ENCODE results near the gene AP1S3. TPM values are rescaled to one million over a fixed set of nuclear protein-coding genes. Genes with fewer than 3 reads are reported as not detected.

The AP1S3 gene
- polyA plus RNA-seq, 2 donors = 2.2 to 5.7 TPM

DNA sequence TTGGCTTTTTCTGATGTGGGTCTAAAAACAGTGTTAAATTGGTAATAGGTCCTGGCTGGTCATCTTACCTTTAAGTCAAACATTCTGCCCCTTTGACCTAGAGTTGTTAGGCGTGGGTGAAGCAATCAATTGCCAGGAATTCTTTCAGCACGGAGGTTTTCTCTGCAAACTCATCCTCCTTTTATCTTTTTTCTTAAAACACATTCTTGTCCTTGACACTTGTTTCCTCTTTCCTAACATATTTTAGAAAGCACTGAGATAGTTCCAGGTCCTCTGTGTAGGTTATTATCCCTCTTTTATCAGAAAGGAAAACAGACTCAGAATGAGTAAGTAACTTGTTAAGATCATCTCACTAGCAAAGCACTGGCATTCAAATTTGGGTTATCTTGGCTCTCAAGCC, 18.6 kb upstream of the AP1S3 start:
- Histone ChIP-seq H3K27ac (ENCODE audit: low read depth in 2 of 2, low read length in 1 of 2) (no peak overlapping the region), H3K4me1 (ENCODE audit: control insufficient read depth in 2 of 2, insufficient read depth in 2 of 2, low read length in 1 of 2) (no peaks in the 10 kb centered on the region), H3K27me3 (ENCODE audit: control insufficient read depth in 1 of 2, insufficient read depth in 2 of 2, low read length in 2 of 2) (no peaks in the 10 kb centered on the region), H3K36me3 (ENCODE audit: control insufficient read depth in 2 of 2, insufficient read depth in 2 of 2, low read length in 1 of 2) (no peaks in the 10 kb centered on the region), H3K9me3 (ENCODE audit: control insufficient read depth in 2 of 2, insufficient read depth in 1 of 2, low read depth in 1 of 2, low read length in 1 of 2) (no peaks in the 10 kb centered on the region), H3K4me3 (ENCODE audit: low read depth in 1 of 2, low read length in 2 of 2) (no peak overlapping the region)
- 68 to 69% methylated on average over 2 of the region's 2 CpGs for WGBS, 2 donors

DNA sequence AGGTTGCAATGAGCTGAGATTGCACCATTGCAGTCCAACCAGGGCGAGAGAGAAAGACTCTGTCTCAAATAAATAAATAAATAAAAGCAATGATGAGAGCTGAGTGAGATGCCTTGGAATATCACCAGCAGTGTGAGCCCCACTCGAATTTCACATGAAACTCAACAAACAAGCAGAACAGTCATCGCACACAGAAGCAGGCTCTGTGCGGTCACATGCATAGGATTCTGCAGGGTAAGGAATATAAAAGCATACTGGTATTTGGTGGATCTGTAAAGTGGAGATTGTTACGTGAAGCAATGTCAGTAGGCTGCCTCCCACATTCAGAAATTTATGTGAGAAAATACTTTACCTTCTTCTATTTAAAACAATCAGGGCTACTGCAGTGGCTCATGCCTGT, 18.0 kb upstream of the AP1S3 start:
- 85 to 87% methylated on average over 5 of the region's 5 CpGs for WGBS, 2 donors
- no peak overlapping the region for H3K27ac ChIP-seq (ENCODE audit: low read depth in 2 of 2, low read length in 1 of 2)
- H3K4me1 ChIP-seq (ENCODE audit: control insufficient read depth in 2 of 2, insufficient read depth in 2 of 2, low read length in 1 of 2) = no peaks in the 10 kb centered on the region
- H3K9me3 ChIP-seq (ENCODE audit: control insufficient read depth in 2 of 2, insufficient read depth in 1 of 2, low read depth in 1 of 2, low read length in 1 of 2) = no peaks in the 10 kb centered on the region
- H3K36me3 ChIP-seq (ENCODE audit: control insufficient read depth in 2 of 2, insufficient read depth in 2 of 2, low read length in 1 of 2) = no peaks in the 10 kb centered on the region
- no peak overlapping the region for H3K4me3 ChIP-seq (ENCODE audit: low read depth in 1 of 2, low read length in 2 of 2)
- H3K27me3 ChIP-seq (ENCODE audit: control insufficient read depth in 1 of 2, insufficient read depth in 2 of 2, low read length in 2 of 2) = no peaks in the 10 kb centered on the region

DNA sequence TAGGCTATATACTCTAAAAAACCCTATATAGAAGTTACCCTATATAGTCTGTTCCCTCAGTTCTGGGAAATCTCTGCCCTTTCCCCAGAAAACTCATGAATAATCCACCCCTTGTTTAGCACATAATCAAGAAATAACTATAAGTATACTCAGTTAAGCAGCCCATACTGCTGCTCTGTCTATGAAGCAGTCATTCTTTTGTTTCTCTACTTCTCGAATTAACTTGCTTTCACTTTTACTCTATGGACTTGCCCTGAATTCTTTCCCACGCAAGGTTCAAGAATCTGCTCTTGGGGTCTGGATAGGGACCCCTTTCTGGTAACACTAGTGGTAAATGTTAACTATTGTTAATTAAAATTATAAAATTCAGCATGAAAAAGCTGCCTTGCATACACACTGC, 17.4 kb upstream of the AP1S3 start:
- Histone ChIP-seq H3K27me3 (ENCODE audit: control insufficient read depth in 1 of 2, insufficient read depth in 2 of 2, low read length in 2 of 2) (no peaks in the 10 kb centered on the region), H3K36me3 (ENCODE audit: control insufficient read depth in 2 of 2, insufficient read depth in 2 of 2, low read length in 1 of 2) (no peaks in the 10 kb centered on the region), H3K27ac (ENCODE audit: low read depth in 2 of 2, low read length in 1 of 2) (no peak overlapping the region), H3K9me3 (ENCODE audit: control insufficient read depth in 2 of 2, insufficient read depth in 1 of 2, low read depth in 1 of 2, low read length in 1 of 2) (no peaks in the 10 kb centered on the region), H3K4me1 (ENCODE audit: control insufficient read depth in 2 of 2, insufficient read depth in 2 of 2, low read length in 1 of 2) (no peaks in the 10 kb centered on the region), H3K4me3 (ENCODE audit: low read depth in 1 of 2, low read length in 2 of 2) (no peak overlapping the region)
- WGBS, 2 donors = 62 to 70% methylated on average over 2 of the region's 2 CpGs

DNA sequence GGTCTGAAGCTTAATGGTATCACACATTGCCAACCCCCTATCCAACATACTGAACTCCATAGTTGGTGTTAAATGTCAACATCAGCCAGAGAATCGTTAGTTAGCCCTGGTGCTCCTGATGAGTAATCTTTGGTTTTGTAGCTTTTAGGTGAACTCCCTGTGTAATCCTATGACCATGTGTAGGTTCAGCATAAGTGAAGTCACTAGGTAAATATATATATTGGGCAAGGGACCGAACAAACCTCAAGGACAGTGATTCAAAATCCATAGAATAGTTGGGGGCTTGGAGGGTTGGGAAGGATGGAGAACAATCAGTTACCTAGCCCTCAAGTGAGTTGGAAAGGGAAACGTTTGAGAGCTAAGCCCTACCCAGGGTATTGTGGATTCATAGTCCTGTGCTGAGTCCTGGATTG, 16.0 kb upstream of the AP1S3 start:
- H3K27me3 ChIP-seq (ENCODE audit: control insufficient read depth in 1 of 2, insufficient read depth in 2 of 2, low read length in 2 of 2) = no peaks in the 10 kb centered on the region
- no peak overlapping the region for H3K27ac ChIP-seq (ENCODE audit: low read depth in 2 of 2, low read length in 1 of 2)
- no peak overlapping the region for H3K4me3 ChIP-seq (ENCODE audit: low read depth in 1 of 2, low read length in 2 of 2)
- no peaks in the 10 kb centered on the region for H3K9me3 ChIP-seq (ENCODE audit: control insufficient read depth in 2 of 2, insufficient read depth in 1 of 2, low read depth in 1 of 2, low read length in 1 of 2)
- WGBS, 2 donors = 81 to 82% methylated on average over 3 of the region's 3 CpGs
- H3K4me1 ChIP-seq (ENCODE audit: control insufficient read depth in 2 of 2, insufficient read depth in 2 of 2, low read length in 1 of 2) = no peaks in the 10 kb centered on the region
- H3K36me3 ChIP-seq (ENCODE audit: control insufficient read depth in 2 of 2, insufficient read depth in 2 of 2, low read length in 1 of 2) = no peaks in the 10 kb centered on the region

DNA sequence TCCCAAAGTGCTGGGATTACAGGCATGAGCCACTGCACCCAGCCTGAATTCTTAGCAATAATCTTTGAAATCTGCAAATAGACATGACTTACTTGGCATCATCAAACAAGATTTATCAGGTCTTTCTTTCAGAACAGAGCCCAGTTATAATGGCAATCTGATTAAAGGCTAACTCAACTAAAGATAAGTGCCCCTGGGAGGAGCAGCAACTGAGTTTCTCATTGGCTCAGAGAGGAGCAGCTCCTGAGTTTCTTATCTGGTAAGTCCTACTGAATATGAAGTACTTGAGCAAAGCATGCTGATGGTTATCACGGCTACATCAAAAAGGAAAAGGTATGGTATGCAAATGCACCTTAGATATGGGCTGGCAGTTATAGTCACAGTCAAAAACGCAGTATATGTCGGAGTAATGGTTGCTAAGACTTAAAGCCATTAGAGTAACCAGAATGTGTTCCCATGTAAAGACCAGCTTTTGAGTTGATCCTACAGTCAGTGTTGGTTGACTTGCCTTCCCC, 15.0 kb upstream of the AP1S3 start:
- H3K36me3 ChIP-seq (ENCODE audit: control insufficient read depth in 2 of 2, insufficient read depth in 2 of 2, low read length in 1 of 2) = no peaks in the 10 kb centered on the region
- H3K4me3 ChIP-seq (ENCODE audit: low read depth in 1 of 2, low read length in 2 of 2) = no peak overlapping the region
- H3K27ac ChIP-seq (ENCODE audit: low read depth in 2 of 2, low read length in 1 of 2) = no peak overlapping the region
- WGBS, 2 donors = 92% methylated on average over 3 of the region's 3 CpGs
- no peaks in the 10 kb centered on the region for H3K9me3 ChIP-seq (ENCODE audit: control insufficient read depth in 2 of 2, insufficient read depth in 1 of 2, low read depth in 1 of 2, low read length in 1 of 2)
- no peaks in the 10 kb centered on the region for H3K27me3 ChIP-seq (ENCODE audit: control insufficient read depth in 1 of 2, insufficient read depth in 2 of 2, low read length in 2 of 2)
- H3K4me1 ChIP-seq (ENCODE audit: control insufficient read depth in 2 of 2, insufficient read depth in 2 of 2, low read length in 1 of 2) = no peaks in the 10 kb centered on the region

DNA sequence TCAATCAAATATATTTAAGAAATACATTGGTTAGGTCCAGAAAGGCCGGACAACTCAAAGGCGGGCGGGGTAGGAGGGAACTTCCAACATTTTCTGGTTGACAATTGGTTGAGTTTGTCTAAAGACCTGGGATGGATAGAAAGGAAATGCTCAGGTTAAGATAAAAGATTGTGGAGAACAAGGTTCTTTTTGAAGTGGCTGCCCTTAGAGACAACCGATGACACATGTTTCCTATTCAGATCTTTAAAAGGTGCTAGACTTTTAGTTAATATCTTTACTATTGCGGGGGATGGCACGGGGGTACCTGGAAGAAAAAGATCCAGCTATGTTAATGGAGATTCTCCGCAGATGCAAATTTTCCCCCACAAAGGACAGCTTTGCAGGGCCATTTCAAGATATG, 10.0 kb upstream of the AP1S3 start:
- no peaks in the 10 kb centered on the region for H3K36me3 ChIP-seq (ENCODE audit: control insufficient read depth in 2 of 2, insufficient read depth in 2 of 2, low read length in 1 of 2)
- H3K4me1 ChIP-seq (ENCODE audit: control insufficient read depth in 2 of 2, insufficient read depth in 2 of 2, low read length in 1 of 2) = no peaks in the 10 kb centered on the region
- H3K9me3 ChIP-seq (ENCODE audit: control insufficient read depth in 2 of 2, insufficient read depth in 1 of 2, low read depth in 1 of 2, low read length in 1 of 2) = no peaks in the 10 kb centered on the region
- H3K4me3 ChIP-seq (ENCODE audit: low read depth in 1 of 2, low read length in 2 of 2) = no peak overlapping the region
- WGBS, 2 donors = 93 to 95% methylated on average over 7 of the region's 7 CpGs
- no peak overlapping the region for H3K27ac ChIP-seq (ENCODE audit: low read depth in 2 of 2, low read length in 1 of 2)
- no peaks in the 10 kb centered on the region for H3K27me3 ChIP-seq (ENCODE audit: control insufficient read depth in 1 of 2, insufficient read depth in 2 of 2, low read length in 2 of 2)

DNA sequence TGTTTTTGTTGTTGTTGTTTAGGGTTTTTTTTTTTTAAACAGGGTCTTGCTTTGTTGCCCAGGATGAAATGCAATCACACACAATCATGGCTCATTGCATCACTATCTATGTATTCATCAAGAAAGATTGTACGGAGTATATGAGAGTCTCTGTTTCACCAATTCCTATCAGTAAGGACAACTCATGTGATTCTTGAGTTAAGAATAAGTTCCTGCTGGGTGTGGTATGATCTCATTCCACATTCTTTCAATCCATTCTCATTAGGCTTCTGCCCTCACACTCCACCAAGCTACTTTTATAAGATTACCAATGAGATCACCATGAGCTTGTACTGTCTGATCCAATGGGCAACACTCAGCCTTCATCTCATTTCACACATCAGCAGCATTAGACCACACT, 9.1 kb upstream of the AP1S3 start:
- Histone ChIP-seq H3K4me1 (ENCODE audit: control insufficient read depth in 2 of 2, insufficient read depth in 2 of 2, low read length in 1 of 2) (no peaks in the 10 kb centered on the region), H3K27me3 (ENCODE audit: control insufficient read depth in 1 of 2, insufficient read depth in 2 of 2, low read length in 2 of 2) (no peaks in the 10 kb centered on the region), H3K9me3 (ENCODE audit: control insufficient read depth in 2 of 2, insufficient read depth in 1 of 2, low read depth in 1 of 2, low read length in 1 of 2) (no peaks in the 10 kb centered on the region), H3K4me3 (ENCODE audit: low read depth in 1 of 2, low read length in 2 of 2) (no peak overlapping the region), H3K27ac (ENCODE audit: low read depth in 2 of 2, low read length in 1 of 2) (no peak overlapping the region), H3K36me3 (ENCODE audit: control insufficient read depth in 2 of 2, insufficient read depth in 2 of 2, low read length in 1 of 2) (no peaks in the 10 kb centered on the region)
- WGBS, 2 donors = 86 to 100% methylated on average over 1 of the region's 1 CpG

DNA sequence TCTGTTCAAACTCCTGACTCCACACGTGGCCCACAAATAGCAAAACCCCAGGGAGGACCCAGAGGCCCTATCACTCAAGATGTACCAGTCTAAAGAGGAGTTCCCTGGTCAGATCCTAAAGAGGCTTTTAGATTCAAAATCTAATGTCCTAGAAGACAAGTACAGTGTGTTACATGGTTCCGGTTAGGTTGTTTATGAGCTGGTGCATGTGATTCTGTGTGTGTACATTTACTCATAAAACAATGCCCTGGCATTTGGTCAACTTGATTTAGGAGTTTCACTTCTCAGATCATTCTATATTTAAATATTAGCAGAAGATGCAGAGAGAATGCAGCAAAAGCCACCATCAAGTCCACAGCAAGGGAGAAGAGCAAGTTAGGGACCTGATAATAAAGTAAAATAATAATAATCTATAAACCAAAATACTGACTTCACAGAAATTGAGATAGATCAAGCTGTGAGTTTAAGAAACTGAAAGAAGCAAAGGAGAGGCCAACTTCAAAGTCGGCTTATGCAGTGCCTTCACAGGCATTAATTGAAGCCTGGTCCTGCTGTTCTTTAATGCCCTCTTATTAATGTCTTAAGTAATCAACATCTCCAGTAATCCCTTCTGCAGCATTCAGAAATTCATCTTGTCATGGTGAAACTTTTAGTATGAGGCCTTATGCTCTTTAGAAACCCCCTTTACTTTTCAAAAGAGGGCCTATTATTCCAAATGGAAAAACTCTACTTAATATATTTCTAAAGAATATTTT, 4.2 kb upstream of the AP1S3 start:
- Histone ChIP-seq H3K9me3 (ENCODE audit: control insufficient read depth in 2 of 2, insufficient read depth in 1 of 2, low read depth in 1 of 2, low read length in 1 of 2) (no peaks in the 10 kb centered on the region), H3K4me1 (ENCODE audit: control insufficient read depth in 2 of 2, insufficient read depth in 2 of 2, low read length in 1 of 2) (no peaks in the 10 kb centered on the region), H3K4me3 (ENCODE audit: low read depth in 1 of 2, low read length in 2 of 2) (no peak overlapping the region), H3K27ac (ENCODE audit: low read depth in 2 of 2, low read length in 1 of 2) (no peak overlapping the region), H3K36me3 (ENCODE audit: control insufficient read depth in 2 of 2, insufficient read depth in 2 of 2, low read length in 1 of 2) (no peaks in the 10 kb centered on the region), H3K27me3 (ENCODE audit: control insufficient read depth in 1 of 2, insufficient read depth in 2 of 2, low read length in 2 of 2) (no peaks in the 10 kb centered on the region)
- WGBS, 2 donors = 64 to 73% methylated on average over 3 of the region's 3 CpGs

DNA sequence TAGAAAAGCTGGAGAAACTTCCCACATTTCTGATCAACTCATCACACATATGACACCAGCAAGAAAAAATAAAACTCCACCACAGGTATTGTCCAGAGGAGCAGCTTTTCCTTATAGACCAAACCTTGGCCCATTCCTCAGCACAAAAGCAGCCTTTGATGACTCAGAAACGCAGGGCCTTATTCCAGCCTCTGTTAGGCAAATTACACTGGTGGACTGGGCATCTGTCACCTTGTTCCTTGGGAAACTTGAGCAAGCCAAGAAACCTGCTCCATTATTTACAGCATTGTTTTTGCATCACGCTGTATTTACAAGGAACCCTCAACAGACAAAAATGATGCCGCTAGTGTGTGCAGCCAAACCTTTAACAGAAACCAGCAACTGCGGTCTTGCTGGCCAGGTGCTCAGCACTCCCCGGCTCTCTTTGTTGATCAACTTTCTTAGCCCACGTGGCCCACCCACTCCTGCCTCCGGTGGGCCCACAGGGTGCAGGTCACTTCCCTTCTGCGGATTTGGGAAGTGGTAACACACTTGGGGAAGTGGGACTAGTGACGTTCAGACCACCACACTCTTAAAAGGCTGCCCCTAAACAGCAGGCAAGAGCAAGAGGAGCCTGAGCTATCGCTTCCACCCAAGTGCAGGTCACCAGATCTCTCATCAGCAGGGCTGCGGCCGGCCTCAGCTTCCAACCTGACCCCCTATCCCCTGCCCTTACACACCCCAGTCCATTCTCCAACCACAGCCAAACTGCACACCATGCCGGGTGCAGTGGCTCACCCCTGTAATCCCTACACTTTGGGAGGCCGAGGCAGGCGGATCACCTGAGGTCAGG, 1.5 kb downstream of the AP1S3 start:
- Histone ChIP-seq H3K27me3 (ENCODE audit: control insufficient read depth in 1 of 2, insufficient read depth in 2 of 2, low read length in 2 of 2) (no peaks in the 10 kb centered on the region), H3K27ac (ENCODE audit: low read depth in 2 of 2, low read length in 1 of 2) (no peak overlapping the region), H3K4me1 (ENCODE audit: control insufficient read depth in 2 of 2, insufficient read depth in 2 of 2, low read length in 1 of 2) (peaks cover 0 to 2% of the 10 kb centered on the region in 2 donors), H3K36me3 (ENCODE audit: control insufficient read depth in 2 of 2, insufficient read depth in 2 of 2, low read length in 1 of 2) (no peaks in the 10 kb centered on the region), H3K4me3 (ENCODE audit: low read depth in 1 of 2, low read length in 2 of 2) (no peak overlapping the region), H3K9me3 (ENCODE audit: control insufficient read depth in 2 of 2, insufficient read depth in 1 of 2, low read depth in 1 of 2, low read length in 1 of 2) (no peaks in the 10 kb centered on the region)
- WGBS, 2 donors = 72 to 77% methylated on average over 15 of the region's 15 CpGs
